ENCODE results near the gene ZNRD2.

DNA sequence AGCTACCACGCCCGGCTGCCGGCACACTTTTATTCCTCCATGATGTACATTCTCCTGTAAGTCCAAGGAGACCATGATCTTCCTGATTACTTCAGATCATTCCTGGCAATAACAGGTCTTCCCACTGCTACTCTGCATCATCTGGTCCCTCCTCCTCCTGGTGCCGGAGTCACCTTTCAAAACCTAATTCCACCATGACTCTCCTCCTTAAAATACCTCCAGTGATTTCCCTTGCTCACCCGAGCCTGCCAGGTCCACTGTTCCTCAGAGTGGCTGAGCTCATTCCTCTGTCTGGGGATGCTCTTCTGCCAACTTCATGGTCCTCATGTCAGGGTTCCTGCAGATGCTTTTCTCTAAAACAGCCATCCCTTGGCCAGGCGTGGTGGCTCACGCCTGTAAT lies 8.3 kb upstream of the ZNRD2 start:
- TF ChIP-seq, protein P1, sequence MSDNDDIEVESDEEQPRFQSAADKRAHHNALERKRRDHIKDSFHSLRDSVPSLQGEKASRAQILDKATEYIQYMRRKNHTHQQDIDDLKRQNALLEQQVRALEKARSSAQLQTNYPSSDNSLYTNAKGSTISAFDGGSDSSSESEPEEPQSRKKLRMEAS (IDR thresholded peaks at IDR 0.05), result no peak
- TF ChIP-seq ATF3 (IDR thresholded peaks at IDR 0.05) (no peak), CEBPB (IDR thresholded peaks at IDR 0.05; ENCODE audit: low read depth) (no peak), EZH2 (IDR thresholded peaks at IDR 0.05) (no peak), ZNF274 (IDR thresholded peaks at IDR 0.05; ENCODE audit: low read depth, low read length) (no peak), EZH2phosphoT487 (IDR thresholded peaks at IDR 0.05; ENCODE audit: borderline replicate concordance) (no peak), CTCF (IDR thresholded peaks at IDR 0.05 in 2 of 3, conservative IDR thresholded peaks at IDR 0.05 in 1 of 3; ENCODE audit: borderline replicate concordance in 1 of 3, insufficient read depth in 1 of 3, low read depth in 2 of 3, low read length in 2 of 3) (no peak)
